GM18951 (cell line): ENCODE measurements around the gene RPN2.

Experiments
- POLR2A ChIP-seq: IDR thresholded peaks from 4 replicates; pipeline ENCODE4 v1.6.1; 2011; ENCODE audit warnings: mild to moderate bottlenecking; ENCODE audit not compliant: insufficient read length, insufficient read depth; ENCODE audit errors: extremely low read depth
- in situ Hi-C: fragments of 300-500 bp; cut with MboI; formaldehyde crosslinking; loops from one replicate; pipeline ENCODE4 v1.12.0; 2022; ENCODE audit warnings: low sequenced_read_pairs, mixed read lengths, inconsistent platforms; ENCODE audit not compliant: unreplicated experiment

The RPN2 gene

GRCh38 chr20:37207171-37207570 is 28.0 kb downstream of the RPN2 start:
- in situ Hi-C loops, result no loop called here
- TF ChIP-seq POLR2A, result no peak

DNA sequence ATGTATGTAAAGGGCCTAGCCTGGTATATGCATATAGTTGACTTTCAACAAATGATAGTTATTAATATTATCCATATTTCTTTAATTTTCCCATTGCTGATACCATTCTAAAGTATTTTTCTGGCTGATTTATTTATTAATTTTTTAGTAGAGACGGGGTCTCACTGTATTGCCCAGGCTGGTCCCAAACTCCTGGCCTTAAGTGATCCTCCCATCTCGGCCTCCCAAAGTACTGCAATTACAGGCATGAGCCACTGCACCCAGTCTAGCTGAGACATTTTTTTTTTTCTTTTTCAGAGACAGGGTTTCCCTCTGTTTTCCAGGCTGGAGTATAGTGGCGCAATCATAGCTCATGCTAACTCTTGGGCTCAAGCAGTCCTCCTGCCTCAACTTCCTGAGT is 30.1 kb downstream of the RPN2 start:
- in situ Hi-C loops, result no loop called here

DNA sequence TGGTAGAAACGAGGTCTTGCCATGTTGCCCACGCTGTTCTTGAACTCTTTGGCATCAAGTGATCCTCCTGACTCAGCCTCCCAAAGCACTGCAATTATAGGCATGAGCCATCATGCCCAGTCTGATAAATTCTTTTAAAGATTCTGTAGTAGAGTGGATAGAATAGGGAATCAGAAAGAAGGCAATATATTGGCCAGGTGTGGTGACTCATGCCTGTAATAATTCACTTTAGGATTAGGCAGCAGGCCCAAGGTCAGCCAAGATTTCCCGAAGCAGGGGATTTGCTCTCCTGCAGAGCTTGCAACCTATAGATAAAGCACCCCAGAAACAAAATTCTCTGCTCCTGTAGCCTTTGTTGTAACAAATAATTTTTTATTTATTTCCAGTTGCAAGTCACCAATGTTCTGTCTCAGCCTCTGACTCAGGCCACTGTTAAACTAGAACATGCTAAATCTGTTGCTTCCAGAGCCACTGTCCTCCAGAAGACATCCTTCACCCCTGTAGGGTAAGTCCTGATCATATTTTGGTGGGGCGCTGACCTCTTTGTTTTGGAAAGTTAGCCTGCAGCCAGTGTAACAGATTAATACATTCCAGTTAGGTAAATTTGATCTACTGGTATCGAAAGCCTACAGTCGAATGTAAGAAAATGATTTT is 30.7 kb downstream of the RPN2 start:
- TF ChIP-seq POLR2A, result no peak
- in situ Hi-C loops, result no loop called here

More for the DNA sequence above, 30.1 kb downstream of the RPN2 start:
- no peak for TF ChIP-seq POLR2A

- TF ChIP-seq POLR2A, result no peak
- in situ Hi-C loops, result no loop called here
Measured at GRCh38 chr20:37218441-37218840, 39.3 kb downstream of the RPN2 start.

- no peak for TF ChIP-seq POLR2A
- in situ Hi-C loops, result no loop called here
Measured at GRCh38 chr20:37218976-37219375, 39.8 kb downstream of the RPN2 start.

GRCh38 chr20:37219751-37220668 is 40.9 kb downstream of the RPN2 start:
- in situ Hi-C loops, result no loop called here
- TF ChIP-seq POLR2A, result no peak

DNA sequence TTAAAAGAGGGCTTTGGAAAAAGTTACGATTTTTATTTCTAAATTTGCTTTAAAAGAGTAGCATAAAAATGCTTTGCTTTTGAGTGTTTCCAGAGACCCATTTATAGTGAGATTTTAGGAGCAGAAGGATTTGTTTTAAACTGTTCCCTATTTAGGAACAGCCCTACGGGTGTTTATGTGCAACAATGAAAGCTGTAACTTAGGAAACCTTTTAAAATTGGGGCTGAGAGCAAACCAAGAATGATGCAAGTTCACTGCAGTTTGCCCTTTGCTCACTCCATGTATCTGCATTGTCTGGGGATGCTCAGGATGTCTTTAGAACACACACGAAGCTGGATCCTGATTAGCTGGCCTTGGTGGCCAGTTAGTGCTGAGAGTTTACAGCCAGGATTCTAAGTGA is 41.6 kb downstream of the RPN2 start:
- in situ Hi-C loops, result no loop called here
- no peak for TF ChIP-seq POLR2A

DNA sequence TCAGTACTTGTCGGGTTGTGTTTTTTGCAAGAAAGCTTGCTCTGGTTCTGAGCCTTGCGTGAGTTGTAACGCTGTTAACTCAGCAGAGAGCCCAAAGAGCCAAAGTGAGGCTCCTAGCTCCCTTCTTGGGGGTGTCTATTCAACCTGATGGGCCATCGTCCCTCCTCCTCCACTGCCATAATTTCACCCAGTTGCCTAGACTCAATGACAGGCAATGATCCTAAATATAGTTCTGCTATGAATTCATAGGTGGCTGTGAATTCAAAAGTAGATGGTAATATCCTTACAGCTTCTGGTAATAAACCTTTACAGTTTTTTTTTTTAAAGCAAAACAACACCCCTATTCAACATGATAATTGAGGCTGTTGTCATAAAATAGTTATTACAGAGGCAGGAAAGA is 43.0 kb downstream of the RPN2 start:
- in situ Hi-C loops, result no loop called here
- TF ChIP-seq POLR2A, result no peak

DNA sequence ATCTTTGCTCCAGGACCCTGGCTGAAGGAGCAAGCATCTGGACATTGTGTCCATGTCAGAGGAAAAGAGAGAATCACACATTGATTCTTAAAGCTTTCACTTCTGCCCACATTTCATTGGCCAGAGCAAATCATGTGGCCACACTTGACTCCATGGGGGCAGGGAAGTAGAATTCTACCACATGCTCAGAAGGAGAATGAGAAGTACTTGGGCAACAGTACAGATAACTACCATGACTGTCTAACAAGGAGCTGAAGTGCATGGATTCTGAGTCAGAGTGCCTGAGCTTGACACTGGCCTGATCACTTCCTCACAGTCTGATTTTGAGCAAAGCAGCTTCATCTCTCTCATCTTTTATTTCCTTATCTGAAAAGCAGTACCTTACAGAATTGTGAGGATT is 43.9 kb downstream of the RPN2 start:
- TF ChIP-seq POLR2A, result no peak
- in situ Hi-C loops, result no loop called here

DNA sequence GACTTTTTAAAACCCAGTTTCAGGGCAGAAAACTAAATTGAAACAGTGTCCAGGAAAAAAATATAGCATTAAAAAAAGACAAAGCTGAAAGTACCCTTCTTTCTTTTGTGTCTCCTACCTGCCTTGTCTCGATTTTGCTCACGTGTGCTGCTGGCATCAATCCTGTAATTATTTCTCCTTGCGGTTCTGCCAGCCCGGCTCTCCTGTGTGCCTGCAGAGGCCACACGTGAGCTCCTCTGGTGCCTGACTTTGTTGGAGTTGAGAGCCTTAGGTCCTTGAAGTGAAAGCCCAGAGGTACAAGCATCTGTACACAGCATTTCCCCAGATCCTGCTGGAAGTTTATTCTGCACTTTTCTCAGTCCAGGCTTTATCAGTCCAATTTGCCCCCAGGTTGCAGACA is 46.0 kb downstream of the RPN2 start:
- TF ChIP-seq POLR2A, result no peak
- in situ Hi-C loops, result no loop called here

DNA sequence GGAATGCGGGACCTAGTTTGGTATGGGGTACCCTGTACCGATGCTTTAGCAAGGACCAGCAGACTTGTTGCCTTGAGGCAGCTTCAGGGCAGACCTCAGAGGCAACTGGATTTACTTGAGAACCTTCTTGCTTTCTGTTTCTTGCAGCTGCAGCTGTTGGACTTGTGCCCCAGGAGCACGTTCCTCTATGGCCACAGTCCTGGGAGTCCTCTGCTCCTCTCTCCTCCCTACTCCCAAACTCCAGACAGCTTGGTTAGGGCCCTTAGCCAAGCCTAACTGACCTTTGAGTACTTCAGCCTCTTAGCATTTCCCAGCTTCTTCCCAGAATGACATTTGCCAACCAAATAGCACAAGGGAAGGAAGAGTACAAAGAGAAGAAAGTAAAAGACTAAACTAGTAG is 47.8 kb downstream of the RPN2 start:
- in situ Hi-C loops, result no loop called here
- TF ChIP-seq POLR2A, result no peak

DNA sequence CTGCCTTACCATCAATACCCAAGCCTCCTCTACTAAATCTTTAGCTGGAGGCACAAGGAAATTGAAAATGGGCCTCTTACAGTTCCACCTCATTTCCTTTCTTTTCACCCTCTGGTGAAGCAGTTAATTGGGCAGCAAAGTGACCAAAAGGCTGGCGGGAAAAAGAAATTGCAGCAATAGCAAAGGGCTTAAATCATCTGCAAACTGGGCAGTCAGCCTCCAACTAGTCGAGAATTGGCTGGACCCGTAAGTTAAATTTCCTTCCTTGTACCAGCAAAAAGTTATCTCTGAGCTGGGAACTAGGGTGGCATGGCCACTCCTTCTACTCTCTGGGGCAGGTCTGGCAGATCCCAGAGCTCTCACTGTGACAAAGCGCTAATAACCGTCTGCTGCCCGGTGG is 49.0 kb downstream of the RPN2 start:
- no peak for TF ChIP-seq POLR2A
- in situ Hi-C loops, result no loop called here

GRCh38 chr20:37228656-37229055 is 49.5 kb downstream of the RPN2 start:
- no peak for TF ChIP-seq POLR2A
- in situ Hi-C loops, result no loop called here

DNA sequence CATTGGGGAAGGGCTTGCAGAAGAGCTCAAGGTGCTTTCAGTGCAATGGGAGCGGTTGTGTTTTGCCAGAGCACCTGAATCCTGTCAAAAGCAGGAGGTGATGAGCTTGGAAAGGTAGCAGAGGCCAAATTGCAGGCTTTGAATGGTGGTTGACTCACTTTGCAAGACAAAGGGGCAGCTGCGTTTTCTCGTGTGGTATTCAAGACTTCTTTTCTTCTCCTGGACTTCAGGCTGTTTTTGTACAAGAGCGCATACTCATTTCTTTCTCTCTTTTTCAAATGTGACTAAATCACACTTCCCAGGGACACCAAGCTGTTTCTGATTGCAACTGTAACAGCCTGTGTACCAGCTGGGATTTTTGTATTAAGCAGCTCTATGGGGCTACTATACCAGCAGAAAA is 50.2 kb downstream of the RPN2 start:
- TF ChIP-seq POLR2A, result no peak

More for the DNA sequence above, 50.2 kb downstream of the RPN2 start:
- in situ Hi-C loops, result no loop called here
